PC-3 (cell line): ENCODE results near the gene THEM4.

ENCODE experiments used
- CTCF ChIP-seq: fragments of 300-600 bp; sonication (generic); conservative IDR thresholded peaks from 2 replicates; pipeline ENCODE4 v1.5.1; 2017; ENCODE audit warnings: antibody characterized with exemption, low read depth, mild to moderate bottlenecking, low read length
- EZH2 ChIP-seq: fragments of 300-600 bp; sonication (generic); IDR thresholded peaks from one replicate; pipeline ENCODE4 v1.6.1; 2017; ENCODE audit warnings: antibody characterized with exemption, mild to moderate bottlenecking, low read length; ENCODE audit not compliant: unreplicated experiment
- EZH2phosphoT487 ChIP-seq: fragments of 300-600 bp; sonication (generic); IDR thresholded peaks from 2 replicates; pipeline ENCODE4 v1.6.1; 2018; ENCODE audit warnings: mild to moderate bottlenecking, antibody characterized with exemption, low read length, borderline replicate concordance

GRCh38 chr1:151934048-151934493 lies 24.8 kb upstream of the THEM4 start:
- TF ChIP-seq EZH2phosphoT487 (no peak), CTCF (peak; percentile 96), EZH2 (no peak)
